Rectal smooth muscle tissue (tissue), 1 donor: ENCODE results near the gene PPDPF.
"Not testable (repeated sequence)": the region's sequence is repeated elsewhere in the genome, so short reads cannot be mapped to it uniquely, and the experiment has no call there.

ENCODE experiments used
- H3K27ac ChIP-seq: one replicate; pipeline ENCODE4 v1.7.0; 2013; ENCODE audit warnings: low read depth, low read length, inconsistent platforms
- H3K27me3 ChIP-seq: one replicate; pipeline ENCODE4 v1.7.0; 2013; ENCODE audit warnings: low read length; ENCODE audit not compliant: control insufficient read depth, insufficient read depth
- H3K36me3 ChIP-seq: one replicate; pipeline ENCODE4 v1.7.0; 2013; ENCODE audit warnings: low read length; ENCODE audit not compliant: control insufficient read depth, insufficient read depth
- H3K4me1 ChIP-seq: one replicate; pipeline ENCODE4 v1.7.0; 2013; ENCODE audit warnings: low read length; ENCODE audit not compliant: control insufficient read depth, insufficient read depth
- H3K4me3 ChIP-seq: one replicate; pipeline ENCODE4 v1.7.0; 2013; ENCODE audit warnings: low read length
- H3K9ac ChIP-seq: one replicate; pipeline ENCODE4 v1.7.0; 2013; ENCODE audit warnings: low read length

The PPDPF gene

GRCh38 chr20:63558804-63559484 lies 38.4 kb downstream of the PPDPF start:
- Histone ChIP-seq H3K36me3 (peaks cover 14% of the 10 kb centered on the region), H3K27me3 (peaks cover 2% of the 10 kb centered on the region), H3K4me1 (no peaks in the 10 kb centered on the region), H3K27ac (no peak overlapping the region), H3K4me3 (no peak overlapping the region), H3K9ac (no peak overlapping the region)

GRCh38 chr20:63559485-63560332 lies 39.1 kb downstream of the PPDPF start:
- not testable (repeated sequence) for H3K9ac ChIP-seq, H3K27ac ChIP-seq
- peaks cover 14% of the 10 kb centered on the region for H3K36me3 ChIP-seq

GRCh38 chr20:63560333-63560805 lies 39.8 kb downstream of the PPDPF start:
- Histone ChIP-seq H3K36me3 (peaks cover 14% of the 10 kb centered on the region), H3K27ac (no peak overlapping the region)

More at GRCh38 chr20:63559485-63560332, 39.1 kb downstream of the PPDPF start:
- not testable (repeated sequence) for H3K4me3 ChIP-seq, H3K4me1 ChIP-seq, H3K27me3 ChIP-seq

GRCh38 chr20:63560856-63561609 lies 40.5 kb downstream of the PPDPF start:
- H3K4me1 ChIP-seq = no peaks in the 10 kb centered on the region
- H3K27me3 ChIP-seq = no peaks in the 10 kb centered on the region
- no peak overlapping the region for H3K9ac ChIP-seq
- H3K27ac ChIP-seq = no peak overlapping the region
- H3K36me3 ChIP-seq = peaks cover 14% of the 10 kb centered on the region
- no peak overlapping the region for H3K4me3 ChIP-seq

More at GRCh38 chr20:63560333-63560805, 39.8 kb downstream of the PPDPF start:
- Histone ChIP-seq H3K4me1 (no peaks in the 10 kb centered on the region), H3K4me3 (no peak overlapping the region), H3K9ac (no peak overlapping the region), H3K27me3 (no peaks in the 10 kb centered on the region)

GRCh38 chr20:63561624-63562396 lies 41.2 kb downstream of the PPDPF start:
- Histone ChIP-seq H3K36me3 (peaks cover 14% of the 10 kb centered on the region), H3K9ac (no peak overlapping the region), H3K4me1 (no peaks in the 10 kb centered on the region), H3K4me3 (no peak overlapping the region), H3K27me3 (no peaks in the 10 kb centered on the region), H3K27ac (no peak overlapping the region)

GRCh38 chr20:63562461-63563224 lies 42.1 kb downstream of the PPDPF start:
- peaks cover 14% of the 10 kb centered on the region for H3K36me3 ChIP-seq
- no peak overlapping the region for H3K9ac ChIP-seq
- H3K27ac ChIP-seq = no peak overlapping the region
- H3K4me3 ChIP-seq = no peak overlapping the region
- H3K27me3 ChIP-seq = no peaks in the 10 kb centered on the region
- H3K4me1 ChIP-seq = no peaks in the 10 kb centered on the region

GRCh38 chr20:63563225-63563935 lies 42.8 kb downstream of the PPDPF start:
- no peak overlapping the region for H3K9ac ChIP-seq
- no peak overlapping the region for H3K4me3 ChIP-seq
- peaks cover 14% of the 10 kb centered on the region for H3K36me3 ChIP-seq

GRCh38 chr20:63564036-63564810 lies 43.7 kb downstream of the PPDPF start:
- no peak overlapping the region for H3K4me3 ChIP-seq
- H3K36me3 ChIP-seq = peaks cover 14% of the 10 kb centered on the region
- no peaks in the 10 kb centered on the region for H3K27me3 ChIP-seq
- no peak overlapping the region for H3K9ac ChIP-seq
- H3K27ac ChIP-seq = no peak overlapping the region
- H3K4me1 ChIP-seq = no peaks in the 10 kb centered on the region

More at GRCh38 chr20:63563225-63563935, 42.8 kb downstream of the PPDPF start:
- H3K27ac ChIP-seq = no peak overlapping the region
- H3K27me3 ChIP-seq = no peaks in the 10 kb centered on the region
- H3K4me1 ChIP-seq = no peaks in the 10 kb centered on the region

GRCh38 chr20:63565021-63565698 lies 44.6 kb downstream of the PPDPF start:
- H3K4me3 ChIP-seq = no peak overlapping the region
- H3K27ac ChIP-seq = no peak overlapping the region
- H3K4me1 ChIP-seq = no peaks in the 10 kb centered on the region
- peaks cover 12% of the 10 kb centered on the region for H3K36me3 ChIP-seq
- no peaks in the 10 kb centered on the region for H3K27me3 ChIP-seq
- H3K9ac ChIP-seq = no peak overlapping the region

GRCh38 chr20:63565699-63566335 lies 45.3 kb downstream of the PPDPF start:
- Histone ChIP-seq H3K27me3 (no peaks in the 10 kb centered on the region), H3K36me3 (peaks cover 7% of the 10 kb centered on the region), H3K9ac (no peak overlapping the region), H3K4me1 (no peaks in the 10 kb centered on the region), H3K4me3 (no peak overlapping the region), H3K27ac (no peak overlapping the region)
